ENCODE measurements around the gene TSGA10IP. TPM values are rescaled to one million over a fixed set of nuclear protein-coding genes. Genes with fewer than 3 reads are reported as not detected.

Gene TSGA10IP
- total and polyA plus RNA-seq, 2 experiments from 2014 or later: 1.6 to 2.0 TPM

DNA sequence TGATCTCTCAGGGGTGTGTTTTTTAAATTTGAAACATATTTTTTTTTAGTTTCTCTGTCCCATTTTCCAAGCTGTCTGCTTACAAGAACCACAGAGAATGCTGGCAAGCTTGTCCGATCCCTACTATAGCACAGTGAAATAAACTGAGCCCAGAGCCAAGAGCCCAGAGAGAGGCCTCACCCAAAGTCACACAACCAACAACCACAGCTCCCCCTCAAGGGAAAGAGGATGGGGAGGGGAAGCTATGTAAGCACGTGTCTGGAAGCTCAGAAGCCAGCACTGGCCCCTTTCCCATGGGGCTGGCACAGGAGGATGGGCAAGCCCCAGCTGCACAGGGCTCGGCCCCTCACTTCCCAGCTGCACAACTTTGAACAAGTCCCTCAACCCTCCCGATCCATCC is 13.0 kb downstream of the TSGA10IP start (continued):
- TF ChIP-seq, protein P1, sequence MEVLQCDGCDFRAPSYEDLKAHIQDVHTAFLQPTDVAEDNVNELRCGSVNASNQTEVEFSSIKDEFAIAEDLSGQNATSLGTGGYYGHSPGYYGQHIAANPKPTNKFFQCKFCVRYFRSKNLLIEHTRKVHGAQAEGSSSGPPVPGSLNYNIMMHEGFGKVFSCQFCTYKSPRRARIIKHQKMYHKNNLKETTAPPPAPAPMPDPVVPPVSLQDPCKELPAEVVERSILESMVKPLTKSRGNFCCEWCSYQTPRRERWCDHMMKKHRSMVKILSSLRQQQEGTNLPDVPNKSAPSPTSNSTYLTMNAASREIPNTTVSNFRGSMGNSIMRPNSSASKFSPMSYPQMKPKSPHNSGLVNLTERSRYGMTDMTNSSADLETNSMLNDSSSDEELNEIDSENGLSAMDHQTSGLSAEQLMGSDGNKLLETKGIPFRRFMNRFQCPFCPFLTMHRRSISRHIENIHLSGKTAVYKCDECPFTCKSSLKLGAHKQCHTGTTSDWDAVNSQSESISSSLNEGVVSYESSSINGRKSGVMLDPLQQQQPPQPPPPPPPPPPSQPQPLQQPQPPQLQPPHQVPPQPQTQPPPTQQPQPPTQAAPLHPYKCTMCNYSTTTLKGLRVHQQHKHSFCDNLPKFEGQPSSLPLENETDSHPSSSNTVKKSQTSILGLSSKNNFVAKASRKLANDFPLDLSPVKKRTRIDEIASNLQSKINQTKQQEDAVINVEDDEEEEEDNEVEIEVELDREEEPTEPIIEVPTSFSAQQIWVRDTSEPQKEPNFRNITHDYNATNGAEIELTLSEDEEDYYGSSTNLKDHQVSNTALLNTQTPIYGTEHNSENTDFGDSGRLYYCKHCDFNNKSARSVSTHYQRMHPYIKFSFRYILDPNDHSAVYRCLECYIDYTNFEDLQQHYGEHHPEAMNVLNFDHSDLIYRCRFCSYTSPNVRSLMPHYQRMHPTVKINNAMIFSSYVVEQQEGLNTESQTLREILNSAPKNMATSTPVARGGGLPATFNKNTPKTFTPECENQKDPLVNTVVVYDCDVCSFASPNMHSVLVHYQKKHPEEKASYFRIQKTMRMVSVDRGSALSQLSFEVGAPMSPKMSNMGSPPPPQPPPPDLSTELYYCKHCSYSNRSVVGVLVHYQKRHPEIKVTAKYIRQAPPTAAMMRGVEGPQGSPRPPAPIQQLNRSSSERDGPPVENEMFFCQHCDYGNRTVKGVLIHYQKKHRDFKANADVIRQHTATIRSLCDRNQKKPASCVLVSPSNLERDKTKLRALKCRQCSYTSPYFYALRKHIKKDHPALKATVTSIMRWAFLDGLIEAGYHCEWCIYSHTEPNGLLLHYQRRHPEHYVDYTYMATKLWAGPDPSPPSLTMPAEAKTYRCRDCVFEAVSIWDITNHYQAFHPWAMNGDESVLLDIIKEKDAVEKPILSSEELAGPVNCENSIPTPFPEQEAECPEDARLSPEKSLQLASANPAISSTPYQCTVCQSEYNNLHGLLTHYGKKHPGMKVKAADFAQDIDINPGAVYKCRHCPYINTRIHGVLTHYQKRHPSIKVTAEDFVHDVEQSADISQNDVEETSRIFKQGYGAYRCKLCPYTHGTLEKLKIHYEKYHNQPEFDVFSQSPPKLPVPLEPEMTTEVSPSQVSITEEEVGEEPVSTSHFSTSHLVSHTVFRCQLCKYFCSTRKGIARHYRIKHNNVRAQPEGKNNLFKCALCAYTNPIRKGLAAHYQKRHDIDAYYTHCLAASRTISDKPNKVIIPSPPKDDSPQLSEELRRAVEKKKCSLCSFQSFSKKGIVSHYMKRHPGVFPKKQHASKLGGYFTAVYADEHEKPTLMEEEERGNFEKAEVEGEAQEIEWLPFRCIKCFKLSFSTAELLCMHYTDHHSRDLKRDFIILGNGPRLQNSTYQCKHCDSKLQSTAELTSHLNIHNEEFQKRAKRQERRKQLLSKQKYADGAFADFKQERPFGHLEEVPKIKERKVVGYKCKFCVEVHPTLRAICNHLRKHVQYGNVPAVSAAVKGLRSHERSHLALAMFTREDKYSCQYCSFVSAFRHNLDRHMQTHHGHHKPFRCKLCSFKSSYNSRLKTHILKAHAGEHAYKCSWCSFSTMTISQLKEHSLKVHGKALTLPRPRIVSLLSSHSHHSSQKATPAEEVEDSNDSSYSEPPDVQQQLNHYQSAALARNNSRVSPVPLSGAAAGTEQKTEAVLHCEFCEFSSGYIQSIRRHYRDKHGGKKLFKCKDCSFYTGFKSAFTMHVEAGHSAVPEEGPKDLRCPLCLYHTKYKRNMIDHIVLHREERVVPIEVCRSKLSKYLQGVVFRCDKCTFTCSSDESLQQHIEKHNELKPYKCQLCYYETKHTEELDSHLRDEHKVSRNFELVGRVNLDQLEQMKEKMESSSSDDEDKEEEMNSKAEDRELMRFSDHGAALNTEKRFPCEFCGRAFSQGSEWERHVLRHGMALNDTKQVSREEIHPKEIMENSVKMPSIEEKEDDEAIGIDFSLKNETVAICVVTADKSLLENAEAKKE (CRISPR knock-in tag; IDR thresholded peaks at IDR 0.05): no peak
- no peak for TF ChIP-seq ZNF331 (CRISPR knock-in tag; IDR thresholded peaks at IDR 0.05; ENCODE audit: low read depth)
- no peak for TF ChIP-seq EZH2 (IDR thresholded peaks at IDR 0.05; ENCODE audit: low read depth, unreplicated experiment)

DNA sequence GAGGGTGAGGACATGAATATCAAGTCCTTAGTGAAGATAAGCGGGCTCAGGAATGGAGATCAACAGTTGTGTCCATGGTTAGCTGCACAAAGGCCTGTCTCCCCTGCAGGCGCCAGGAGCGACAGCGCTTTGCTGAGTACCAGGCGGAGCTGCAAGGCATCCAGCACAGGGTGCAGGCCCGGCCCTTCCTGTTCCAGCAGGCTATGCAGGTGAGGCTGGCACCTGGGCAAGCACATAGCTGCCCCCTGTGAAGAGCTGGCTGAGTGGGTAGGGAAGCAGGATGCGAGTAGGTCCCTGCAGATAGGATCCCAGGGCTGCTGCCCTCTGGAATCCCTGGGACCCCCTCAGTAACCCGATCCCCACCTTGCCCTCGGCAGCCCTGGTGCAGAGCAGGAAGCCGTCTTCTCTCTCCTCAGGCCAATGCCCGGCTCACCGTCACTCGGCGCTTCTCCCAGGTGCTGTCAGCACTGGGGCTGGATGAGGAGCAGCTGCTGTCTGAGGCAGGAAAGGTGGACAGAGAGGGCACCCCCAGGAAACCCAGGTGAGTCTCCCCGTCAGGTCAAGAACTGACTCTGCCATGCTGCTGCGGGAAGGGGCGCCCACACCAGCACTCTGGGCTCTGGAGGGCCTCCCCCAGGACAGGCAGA is 13.6 kb downstream of the TSGA10IP start:
- DNase-seq (ENCODE audit: low spot score) (peak; percentile 40), ATAC-seq (no peak; the same call in 2 of the 3 replicates)
- Histone ChIP-seq H3K27ac (ENCODE audit: low read depth) (no peak overlapping the region), H3K4me1 (ENCODE audit: insufficient read depth) (peaks cover 8% of the 10 kb centered on the region), H3K27me3 (ENCODE audit: insufficient read depth) (no peaks in the 10 kb centered on the region), H3K4me3 (no peak overlapping the region), H3K36me3 (ENCODE audit: insufficient read depth) (no peaks in the 10 kb centered on the region), H3F3A (replicated peaks; ENCODE audit: low read depth) (0 out of 2 replicates have a peak, but pooled peaks cover 3% of the 10 kb centered on the region), H4K20me1 (replicated peaks; ENCODE audit: insufficient read depth) (peaks cover 13% of the 10 kb centered on the region), H3K4me2 (0 out of 2 replicates have a peak overlapping the region, but pooled peaks have one; percentile 26), H3K9me2 (ENCODE audit: insufficient read depth) (no peaks in the 10 kb centered on the region), H2AFZ (no peak overlapping the region), H3K79me2 (replicated peaks; ENCODE audit: insufficient read depth) (peaks cover 19% of the 10 kb centered on the region)
- Mint-ChIP-seq H3K27me3 (ENCODE audit: insufficient read depth, low read depth, poor library complexity) (peaks cover 14% of the 10 kb centered on the region), H3K9me3 (peaks cover 2% of the 10 kb centered on the region; the same call in 1 of the 3 replicates), H3K4me3 (no peak overlapping the region), H3K4me1 (peaks cover 17% of the 10 kb centered on the region), H3K36me3 (ENCODE audit: low read depth) (peaks cover 8% of the 10 kb centered on the region; the same call in 1 of the 3 replicates), H3K27ac (no peak overlapping the region)
- TF ChIP-seq ZNF114 (CRISPR knock-in tag; IDR thresholded peaks at IDR 0.05) (no peak), CREB1 (CRISPR knock-in tag; IDR thresholded peaks at IDR 0.05; ENCODE audit: low read depth) (no peak), JUNB (IDR thresholded peaks at IDR 0.05; ENCODE audit: unreplicated experiment) (no peak), POLR2AphosphoS5 (IDR thresholded peaks at IDR 0.05; ENCODE audit: low read depth) (no peak), ZNF331 (CRISPR knock-in tag; IDR thresholded peaks at IDR 0.05; ENCODE audit: low read depth) (no peak), NANOG (IDR thresholded peaks at IDR 0.05; ENCODE audit: borderline replicate concordance) (no peak)
- TF ChIP-seq, protein P2, sequence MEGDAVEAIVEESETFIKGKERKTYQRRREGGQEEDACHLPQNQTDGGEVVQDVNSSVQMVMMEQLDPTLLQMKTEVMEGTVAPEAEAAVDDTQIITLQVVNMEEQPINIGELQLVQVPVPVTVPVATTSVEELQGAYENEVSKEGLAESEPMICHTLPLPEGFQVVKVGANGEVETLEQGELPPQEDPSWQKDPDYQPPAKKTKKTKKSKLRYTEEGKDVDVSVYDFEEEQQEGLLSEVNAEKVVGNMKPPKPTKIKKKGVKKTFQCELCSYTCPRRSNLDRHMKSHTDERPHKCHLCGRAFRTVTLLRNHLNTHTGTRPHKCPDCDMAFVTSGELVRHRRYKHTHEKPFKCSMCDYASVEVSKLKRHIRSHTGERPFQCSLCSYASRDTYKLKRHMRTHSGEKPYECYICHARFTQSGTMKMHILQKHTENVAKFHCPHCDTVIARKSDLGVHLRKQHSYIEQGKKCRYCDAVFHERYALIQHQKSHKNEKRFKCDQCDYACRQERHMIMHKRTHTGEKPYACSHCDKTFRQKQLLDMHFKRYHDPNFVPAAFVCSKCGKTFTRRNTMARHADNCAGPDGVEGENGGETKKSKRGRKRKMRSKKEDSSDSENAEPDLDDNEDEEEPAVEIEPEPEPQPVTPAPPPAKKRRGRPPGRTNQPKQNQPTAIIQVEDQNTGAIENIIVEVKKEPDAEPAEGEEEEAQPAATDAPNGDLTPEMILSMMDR (conservative IDR thresholded peaks at IDR 0.05; ENCODE audit: low read depth in 2 of 2): no peak
- TF ChIP-seq, protein P3, sequence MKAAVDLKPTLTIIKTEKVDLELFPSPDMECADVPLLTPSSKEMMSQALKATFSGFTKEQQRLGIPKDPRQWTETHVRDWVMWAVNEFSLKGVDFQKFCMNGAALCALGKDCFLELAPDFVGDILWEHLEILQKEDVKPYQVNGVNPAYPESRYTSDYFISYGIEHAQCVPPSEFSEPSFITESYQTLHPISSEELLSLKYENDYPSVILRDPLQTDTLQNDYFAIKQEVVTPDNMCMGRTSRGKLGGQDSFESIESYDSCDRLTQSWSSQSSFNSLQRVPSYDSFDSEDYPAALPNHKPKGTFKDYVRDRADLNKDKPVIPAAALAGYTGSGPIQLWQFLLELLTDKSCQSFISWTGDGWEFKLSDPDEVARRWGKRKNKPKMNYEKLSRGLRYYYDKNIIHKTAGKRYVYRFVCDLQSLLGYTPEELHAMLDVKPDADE (IDR thresholded peaks at IDR 0.05): no peak
